MCF 10A (cell line): Measurements from ENCODE around the gene CILP. TPM values are rescaled to one million over a fixed set of nuclear protein-coding genes. Genes with fewer than 3 reads are reported as not detected.

Experiments
- BruUV-seq: library from RNA; stranded (reverse); fragments of 400-500 nt; replicated peaks from 2 replicates; lab custom pipeline; 2021; lab: Mats Ljungman, UMichigan
- CTCF ChIA-PET: fragments of 300-600 bp; sonication (Branson Sonifier 250); formaldehyde crosslinking; extraction: SDS; loops from one replicate; lab custom pipeline; 2021; ENCODE audit warnings: antibody characterized with exemption, inconsistent platforms; lab: Yijun Ruan, JAX
- POLR2A ChIA-PET: fragments of 300-600, 350-650 bp; sonication (Branson Sonifier 250); formaldehyde crosslinking; extraction: SDS; loops from one replicate; lab custom pipeline; 2020; ENCODE audit warnings: antibody characterized with exemption, inconsistent platforms; lab: Yijun Ruan, JAX
- DNase-seq: peaks from one replicate; pipeline ENCODE4 v3.0.0-alpha.2; 2018; ENCODE audit not compliant: unreplicated experiment
- H3K27ac Mint-ChIP-seq: one replicate; pipeline ENCODE4 v1.8.0; 2022; ENCODE audit warnings: mild to moderate bottlenecking, low read depth, mixed read lengths; ENCODE audit not compliant: unreplicated experiment
- H3K27me3 Mint-ChIP-seq: one replicate; pipeline ENCODE4 v1.8.0; 2022; ENCODE audit warnings: mixed read lengths; ENCODE audit not compliant: insufficient read depth, unreplicated experiment
- H3K36me3 Mint-ChIP-seq: one replicate; pipeline ENCODE4 v1.8.0; 2022; ENCODE audit warnings: mild to moderate bottlenecking, moderate library complexity, mixed read lengths; ENCODE audit not compliant: insufficient read depth, unreplicated experiment
- H3K4me1 Mint-ChIP-seq: one replicate; pipeline ENCODE4 v1.8.0; 2022; ENCODE audit warnings: mixed read lengths; ENCODE audit not compliant: insufficient read depth, unreplicated experiment
- H3K4me3 Mint-ChIP-seq: one replicate; pipeline ENCODE4 v1.8.0; 2022; ENCODE audit warnings: mild to moderate bottlenecking, moderate library complexity, mixed read lengths; ENCODE audit not compliant: unreplicated experiment
- H3K9me3 Mint-ChIP-seq: one replicate; pipeline ENCODE4 v1.8.0; 2022; ENCODE audit warnings: mixed read lengths; ENCODE audit not compliant: unreplicated experiment
- CTCF ChIP-seq: fragments of 200-600 bp; IDR thresholded peaks from one replicate; pipeline ENCODE4 v1.8.0; 2022; ENCODE audit warnings: antibody characterized with exemption, mild to moderate bottlenecking; ENCODE audit not compliant: unreplicated experiment
- intact Hi-C: fragments of 100-400 bp; cut with micrococcal nuclease; formaldehyde crosslinking; loops from 2 replicates; pipeline ENCODE4 v1.14.1; 2022
- total RNA-seq: library from RNA; stranded (reverse); gene quantifications from 2 replicates; pipeline ENCODE4 v1.2.3, GENCODE V29; 2022

The CILP gene
- total RNA-seq, 1 experiment from 2014 or later = not detected

- no peak for DNase-seq
- H3K4me1 Mint-ChIP-seq = peaks cover 5% of the 10 kb centered on the region
- no peaks in the 10 kb centered on the region for H3K9me3 Mint-ChIP-seq
- ChIA-PET POLR2A (interaction anchor here (0.9 to 1.0 kb wide), 2 partner anchors 8 to 11 kb away, joined by 3 read pairs; no protein-coding TSS in a partner anchor), CTCF (no interaction called here)
- H3K36me3 Mint-ChIP-seq = peaks cover 94% of the 10 kb centered on the region
- no TSS peak for BruUV-seq
- H3K27me3 Mint-ChIP-seq = no peaks in the 10 kb centered on the region
- intact Hi-C loops = no loop called here
- H3K27ac Mint-ChIP-seq = no peak overlapping the region
- H3K4me3 Mint-ChIP-seq = no peak overlapping the region
- TF ChIP-seq CTCF = no peak
These were observed 36.8 kb downstream of the CILP start for GRCh38 chr15:65174509-65174908.

- H3K36me3 Mint-ChIP-seq = peaks cover 95% of the 10 kb centered on the region
- intact Hi-C loops = no loop called here
- ChIA-PET POLR2A (interaction anchor here (0.6 to 0.9 kb wide), 2 partner anchors 20 to 39 kb away, joined by 3 read pairs; no protein-coding TSS in a partner anchor), CTCF (no interaction called here)
- TF ChIP-seq CTCF = no peak
- H3K4me1 Mint-ChIP-seq = peaks cover 5% of the 10 kb centered on the region
- no peak overlapping the region for H3K27ac Mint-ChIP-seq
- H3K27me3 Mint-ChIP-seq = no peaks in the 10 kb centered on the region
- no peak for DNase-seq
- no peaks in the 10 kb centered on the region for H3K9me3 Mint-ChIP-seq
- no TSS peak for BruUV-seq
- H3K4me3 Mint-ChIP-seq = no peak overlapping the region
These were observed 38.7 kb downstream of the CILP start for GRCh38 chr15:65172531-65172930.

- intact Hi-C loops = no loop called here
These were observed 39.8 kb downstream of the CILP start for GRCh38 chr15:65171428-65171827.

GRCh38 chr15:65165875-65166274 is 45.4 kb downstream of the CILP start:
- BruUV-seq = no TSS peak
- Mint-ChIP-seq H3K27ac (no peak overlapping the region), H3K36me3 (peaks cover 77% of the 10 kb centered on the region), H3K4me3 (no peak overlapping the region), H3K4me1 (no peaks in the 10 kb centered on the region), H3K9me3 (no peaks in the 10 kb centered on the region), H3K27me3 (no peaks in the 10 kb centered on the region)
- TF ChIP-seq CTCF = no peak
- intact Hi-C loops = no loop called here
- ChIA-PET POLR2A (interaction anchor here (0.9 to 1.1 kb wide), 3 partner anchors 9 to 18 kb away, joined by 3 read pairs; no protein-coding TSS in a partner anchor), CTCF (interaction anchor here (0.6 to 1.0 kb wide), 2 partner anchors 64 to 132 kb away, joined by 3 to 4 read pairs; no protein-coding TSS in a partner anchor)
- no peak for DNase-seq

More at GRCh38 chr15:65171428-65171827, 39.8 kb downstream of the CILP start:
- TF ChIP-seq CTCF = no peak
- H3K4me1 Mint-ChIP-seq = peaks cover 5% of the 10 kb centered on the region
- H3K27me3 Mint-ChIP-seq = no peaks in the 10 kb centered on the region
- H3K4me3 Mint-ChIP-seq = no peak overlapping the region
- no TSS peak for BruUV-seq
- no peak for DNase-seq
- no peak overlapping the region for H3K27ac Mint-ChIP-seq
- POLR2A ChIA-PET = interaction anchor here (0.6 to 0.9 kb wide), 3 partner anchors 11 to 104 kb away, joined by 3 read pairs; no protein-coding TSS in a partner anchor
- CTCF ChIA-PET = no interaction called here
- H3K36me3 Mint-ChIP-seq = peaks cover 95% of the 10 kb centered on the region
- H3K9me3 Mint-ChIP-seq = no peaks in the 10 kb centered on the region
